Measurements from ENCODE around the gene GSS.

GSS gene

DNA sequence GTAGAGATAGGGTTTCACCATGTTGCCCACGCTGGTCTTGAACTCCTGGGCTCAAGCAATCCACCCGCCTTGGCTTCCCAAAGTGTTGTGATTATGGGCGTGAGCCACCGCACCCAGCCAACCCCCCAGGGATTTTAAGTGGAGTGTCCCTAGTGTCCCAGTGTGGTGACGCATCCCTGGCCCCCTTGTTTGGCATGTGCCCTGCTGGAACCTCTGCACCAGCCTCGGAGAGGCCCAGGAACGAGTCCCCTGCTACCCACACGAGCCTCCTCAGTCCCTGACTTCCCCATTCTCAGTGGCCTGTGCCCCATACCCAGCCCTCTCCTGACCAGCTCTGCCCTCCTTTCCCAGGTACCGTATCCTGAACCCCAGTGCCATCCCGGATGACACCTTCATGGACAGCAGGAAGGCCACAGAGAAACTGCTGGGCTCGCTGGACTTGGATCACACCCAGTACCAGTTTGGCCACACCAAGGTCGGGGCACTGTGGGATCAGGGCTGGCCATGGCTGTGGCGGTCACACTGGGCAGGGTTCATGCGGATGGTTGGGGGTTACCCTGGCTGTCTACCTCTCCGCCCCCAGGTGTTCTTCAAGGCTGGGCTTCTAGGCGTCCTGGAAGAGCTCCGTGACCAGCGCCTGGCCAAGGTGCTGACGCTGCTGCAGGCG is 37.3 kb upstream of the GSS start:
- DNase-seq = no peak

DNA sequence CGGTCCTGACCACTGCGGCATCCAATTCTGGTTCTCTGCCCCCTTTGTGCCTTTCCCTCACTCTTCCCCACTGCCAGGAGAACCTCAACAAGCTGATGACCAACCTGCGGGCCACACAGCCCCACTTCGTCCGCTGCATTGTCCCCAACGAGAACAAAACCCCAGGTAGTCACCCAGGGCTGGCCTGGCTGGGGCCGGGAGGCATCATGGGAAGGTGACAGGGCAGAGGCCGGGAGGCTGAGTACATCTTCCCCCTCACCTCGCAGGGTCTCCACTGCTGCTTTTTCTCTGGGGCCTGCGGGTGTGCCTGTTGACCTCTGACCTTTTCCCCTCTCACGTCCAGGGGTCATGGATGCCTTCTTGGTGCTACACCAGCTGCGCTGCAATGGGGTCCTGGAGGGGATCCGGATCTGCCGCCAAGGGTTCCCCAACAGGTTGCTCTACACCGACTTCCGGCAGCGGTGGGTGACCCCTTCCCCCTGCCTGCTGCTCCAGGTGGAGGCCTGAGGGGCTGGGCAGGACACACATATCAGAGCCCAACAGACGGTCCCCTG is 35.1 kb upstream of the GSS start:
- no peak for DNase-seq

DNA sequence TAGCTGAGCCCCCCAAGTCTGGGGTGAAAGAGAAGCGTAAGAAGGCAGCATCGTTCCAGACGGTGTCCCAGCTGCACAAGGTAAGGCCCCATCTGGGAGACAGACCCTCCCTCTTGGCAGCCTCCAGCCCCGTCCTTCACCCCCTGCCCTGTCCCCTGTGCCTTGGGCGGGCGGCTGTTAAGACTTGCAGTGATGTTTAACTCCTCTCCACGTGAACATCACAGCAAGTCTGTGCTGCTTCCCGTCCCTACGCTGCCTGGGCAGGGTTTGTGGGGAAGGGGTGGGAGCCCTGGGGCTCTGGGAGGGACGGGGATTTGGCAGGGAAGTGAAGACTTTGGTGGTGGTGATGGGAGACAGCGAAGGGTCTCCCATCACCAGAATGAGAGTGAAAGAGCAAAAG is 34.6 kb upstream of the GSS start:
- DNase-seq = no peak

DNA sequence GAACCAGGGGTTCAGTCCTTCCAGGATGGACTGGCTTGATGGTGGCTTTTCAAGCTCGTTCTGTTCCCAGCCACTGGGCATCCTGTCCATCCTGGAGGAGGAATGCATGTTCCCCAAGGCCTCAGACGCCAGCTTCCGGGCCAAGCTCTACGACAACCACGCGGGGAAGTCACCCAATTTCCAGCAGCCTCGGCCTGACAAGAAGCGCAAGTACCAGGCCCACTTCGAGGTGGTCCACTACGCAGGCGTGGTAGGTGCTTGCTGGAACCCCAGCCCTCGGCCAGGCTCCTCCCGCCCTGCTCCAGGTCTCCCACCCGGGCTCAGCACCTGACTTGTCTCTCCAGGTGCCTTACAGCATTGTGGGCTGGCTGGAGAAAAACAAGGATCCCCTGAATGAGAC is 34.1 kb upstream of the GSS start:
- DNase-seq = no peak

DNA sequence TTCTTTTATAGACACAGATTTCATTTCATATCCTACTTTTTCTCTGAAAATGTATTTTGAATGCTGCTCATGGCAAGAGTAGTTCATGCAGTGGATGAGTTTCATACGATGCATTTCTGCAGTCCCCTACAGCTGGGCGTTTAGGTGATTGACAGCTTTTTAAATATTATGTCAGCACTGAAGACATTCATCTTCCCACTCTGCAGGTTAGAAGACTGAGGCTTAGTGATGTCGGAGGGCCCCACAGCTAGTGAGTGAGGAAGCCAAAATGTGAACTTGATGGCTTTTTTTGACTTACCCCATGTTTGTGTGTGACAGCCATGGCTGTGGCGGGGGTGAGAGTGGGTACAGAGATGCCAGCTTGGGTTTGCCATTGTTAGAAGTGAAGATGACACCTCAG is 33.5 kb upstream of the GSS start:
- DNase-seq = no peak

DNA sequence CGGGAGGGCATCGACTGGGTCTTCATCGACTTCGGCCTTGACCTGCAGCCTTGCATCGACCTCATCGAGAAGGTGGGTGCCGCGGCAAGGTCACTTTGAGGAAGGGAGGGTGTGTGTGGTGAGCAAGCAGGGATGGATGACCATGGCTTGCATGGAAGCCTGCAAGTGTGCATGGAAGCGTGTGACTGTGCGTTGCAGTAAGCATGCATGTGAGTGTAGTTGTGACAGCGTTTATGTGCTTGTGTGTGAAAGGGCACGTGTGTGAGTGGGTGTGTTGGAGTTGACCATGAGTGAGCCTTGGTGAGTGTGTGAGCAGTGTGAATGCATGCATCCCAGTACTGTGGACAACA is 32.6 kb upstream of the GSS start:
- no peak for DNase-seq

DNA sequence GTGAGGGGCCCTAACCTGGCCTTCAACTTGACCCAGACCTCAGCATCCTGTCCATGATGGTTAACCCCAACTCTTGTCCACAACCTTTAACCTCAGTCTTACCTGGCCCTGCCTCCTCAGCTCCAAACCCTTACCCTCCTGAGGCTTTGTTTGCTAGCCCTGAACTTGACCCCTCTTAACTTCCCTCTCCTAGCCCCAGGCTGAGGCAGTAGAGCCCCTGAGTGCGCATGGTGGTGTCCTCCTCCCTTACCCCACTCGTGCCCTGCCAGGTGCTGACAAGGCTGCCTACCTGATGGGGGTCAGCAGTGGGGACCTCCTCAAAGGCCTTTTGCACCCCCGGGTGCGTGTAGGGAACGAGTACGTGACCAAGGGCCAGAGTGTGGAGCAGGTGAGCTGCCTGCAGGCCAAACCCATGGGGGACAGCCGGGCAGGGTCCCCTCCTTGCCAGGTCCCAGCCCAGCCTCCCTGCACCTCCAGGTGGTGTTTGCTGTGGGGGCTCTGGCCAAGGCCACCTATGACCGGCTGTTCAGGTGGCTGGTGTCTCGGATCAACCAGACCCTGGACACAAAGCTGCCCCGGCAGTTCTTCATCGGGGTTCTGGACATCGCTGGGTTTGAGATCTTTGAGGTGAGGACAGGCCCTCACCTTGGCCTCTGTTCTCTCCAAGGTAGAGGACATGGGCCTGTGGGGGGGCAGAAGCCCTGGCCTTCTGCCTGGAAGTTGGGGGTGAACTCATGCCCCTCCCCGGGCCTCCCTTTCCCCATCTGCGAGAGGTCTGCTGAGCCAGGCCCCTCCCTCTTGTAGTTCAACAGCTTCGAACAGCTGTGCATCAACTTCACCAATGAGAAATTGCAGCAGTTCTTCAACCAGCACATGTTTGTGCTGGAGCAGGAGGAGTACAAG is 31.9 kb upstream of the GSS start:
- DNase-seq = no peak

DNA sequence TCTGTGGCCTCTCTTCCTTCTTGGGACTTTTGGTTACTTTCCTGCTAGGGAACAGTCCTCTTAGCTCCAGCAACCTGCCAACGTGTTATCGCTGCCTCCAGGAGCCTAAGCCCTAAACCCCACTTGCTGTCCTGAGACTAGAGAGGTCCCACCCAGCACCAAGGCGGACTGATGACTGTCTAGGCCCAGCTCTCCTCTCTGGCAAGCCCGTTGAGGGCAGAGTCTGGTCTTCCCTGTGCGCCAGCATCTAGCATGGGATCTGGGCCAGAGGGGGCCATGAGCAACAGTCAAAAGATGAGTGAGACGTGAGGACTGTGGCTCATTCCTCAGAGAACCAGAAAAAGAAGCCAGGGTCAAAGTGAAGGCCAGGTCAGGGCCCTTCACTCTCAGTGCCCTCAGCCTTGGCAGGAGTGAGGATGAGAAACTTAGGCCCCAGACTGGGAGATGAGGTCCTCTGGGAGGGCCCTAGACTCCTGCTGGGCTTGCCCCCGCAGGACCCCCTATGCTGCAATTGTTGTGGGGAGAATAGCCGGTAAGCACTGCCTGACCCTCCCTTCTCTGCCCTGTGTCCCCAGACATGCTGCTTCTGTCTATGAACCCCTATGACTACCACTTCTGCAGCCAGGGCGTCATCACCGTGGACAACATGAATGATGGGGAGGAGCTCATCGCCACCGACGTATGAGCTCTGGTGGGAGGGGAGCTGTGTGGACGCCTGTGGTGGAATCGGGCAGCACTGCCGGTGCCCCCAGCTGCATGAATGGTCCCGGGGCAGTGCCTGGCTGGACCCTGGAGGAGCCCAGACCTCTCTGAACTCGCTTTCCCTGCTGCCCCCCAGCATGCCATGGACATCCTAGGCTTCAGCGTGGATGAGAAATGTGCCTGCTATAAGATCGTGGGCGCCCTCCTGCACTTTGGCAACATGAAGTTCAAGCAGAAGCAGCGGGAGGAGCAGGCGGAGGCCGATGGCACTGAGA is 31.0 kb upstream of the GSS start:
- no peak for DNase-seq

DNA sequence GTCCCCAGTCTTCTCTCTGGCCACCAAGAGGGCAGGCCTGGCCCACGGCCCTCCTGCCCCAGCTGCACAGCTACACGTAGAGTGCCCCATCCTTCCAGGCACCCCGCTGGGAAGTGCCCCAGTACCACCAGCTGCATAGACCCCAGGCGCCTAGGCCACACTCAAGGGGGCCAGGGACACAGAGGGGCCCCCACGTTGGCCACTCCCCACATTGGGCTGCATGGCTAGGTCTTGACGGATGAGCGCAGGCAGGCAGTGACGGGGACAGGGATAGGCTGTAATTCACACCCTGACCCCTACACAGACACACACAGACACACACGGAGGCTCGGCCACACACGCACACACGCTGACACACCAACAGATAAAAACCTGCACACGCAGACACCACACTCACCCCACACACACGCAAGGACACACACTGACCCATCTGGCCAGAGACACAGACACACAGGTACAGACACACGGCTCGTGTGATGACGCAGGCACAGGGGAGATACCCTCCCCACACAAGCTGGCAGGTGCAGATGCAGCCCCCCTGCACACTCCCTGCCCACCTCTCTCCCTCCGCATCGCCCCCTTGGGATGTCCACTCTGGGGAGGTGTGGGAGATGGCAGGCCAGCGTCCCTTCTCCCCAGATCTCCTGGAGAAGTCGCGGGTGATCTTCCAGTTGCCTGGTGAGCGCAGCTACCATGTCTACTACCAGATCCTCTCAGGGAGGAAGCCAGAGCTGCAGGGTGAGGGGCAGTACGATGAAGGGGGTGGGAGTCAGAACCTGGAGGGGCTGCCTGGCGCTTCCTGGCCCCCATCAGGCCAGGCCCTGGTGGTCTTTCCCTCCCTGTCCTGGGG is 30.1 kb upstream of the GSS start:
- no peak for DNase-seq

DNA sequence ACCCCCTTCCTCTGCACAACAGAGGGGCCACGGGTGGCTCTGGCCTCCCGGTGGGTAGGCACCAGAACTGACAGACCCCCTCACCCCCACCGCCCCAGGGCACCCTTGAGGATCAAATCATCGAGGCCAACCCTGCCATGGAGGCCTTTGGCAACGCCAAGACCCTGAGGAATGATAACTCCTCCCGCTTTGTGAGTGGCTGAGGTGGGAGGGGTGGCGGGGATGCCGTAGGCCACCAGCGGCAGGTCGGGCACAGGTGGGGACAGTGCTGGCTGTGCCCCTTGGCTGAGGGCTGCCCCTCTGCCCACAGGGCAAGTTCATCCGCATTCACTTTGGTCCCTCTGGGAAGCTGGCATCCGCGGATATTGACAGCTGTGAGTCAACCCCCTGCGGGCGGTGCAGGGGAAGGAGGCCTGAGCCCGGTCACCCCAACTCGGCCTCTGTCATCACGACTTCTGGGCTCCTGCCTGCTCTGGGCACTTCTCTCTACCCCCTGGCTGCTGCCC is 29.2 kb upstream of the GSS start:
- DNase-seq = peak; percentile 28

DNA sequence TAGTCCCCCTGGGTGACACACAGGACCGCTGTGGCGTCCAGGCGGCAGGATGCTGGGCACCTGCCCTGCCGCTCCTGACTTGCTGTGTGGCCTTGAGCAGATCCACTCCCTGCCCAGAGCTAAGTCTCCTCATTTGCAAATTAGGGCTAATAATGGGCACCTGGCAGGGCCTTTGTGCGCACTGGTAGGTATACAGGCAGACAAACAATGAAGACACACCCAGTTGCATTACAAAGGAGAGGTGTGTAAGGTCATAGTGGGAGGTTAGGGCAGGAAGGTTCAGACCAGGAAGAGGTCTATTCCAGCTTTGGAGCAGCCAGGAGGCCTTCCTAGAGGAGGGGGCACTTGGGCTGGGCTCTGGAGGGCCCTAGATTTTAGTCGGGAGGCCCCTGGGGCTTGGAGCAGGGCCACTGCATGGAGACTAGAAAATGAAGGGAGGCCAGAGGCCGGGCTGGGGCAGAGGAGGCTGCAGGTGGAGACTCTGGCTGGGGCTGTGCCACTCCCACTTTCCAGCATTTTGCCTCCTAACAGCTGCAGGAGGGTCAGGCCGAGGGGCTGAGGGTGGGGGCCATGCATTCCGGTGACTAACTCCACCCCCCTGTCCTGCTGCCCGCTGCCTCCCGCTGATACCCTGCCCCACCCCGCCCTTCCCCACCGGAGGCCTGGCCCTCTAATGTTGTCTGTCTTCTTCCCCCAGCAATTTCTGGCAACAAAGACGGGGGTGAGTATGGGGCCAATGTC is 28.6 kb upstream of the GSS start:
- no peak for DNase-seq

DNA sequence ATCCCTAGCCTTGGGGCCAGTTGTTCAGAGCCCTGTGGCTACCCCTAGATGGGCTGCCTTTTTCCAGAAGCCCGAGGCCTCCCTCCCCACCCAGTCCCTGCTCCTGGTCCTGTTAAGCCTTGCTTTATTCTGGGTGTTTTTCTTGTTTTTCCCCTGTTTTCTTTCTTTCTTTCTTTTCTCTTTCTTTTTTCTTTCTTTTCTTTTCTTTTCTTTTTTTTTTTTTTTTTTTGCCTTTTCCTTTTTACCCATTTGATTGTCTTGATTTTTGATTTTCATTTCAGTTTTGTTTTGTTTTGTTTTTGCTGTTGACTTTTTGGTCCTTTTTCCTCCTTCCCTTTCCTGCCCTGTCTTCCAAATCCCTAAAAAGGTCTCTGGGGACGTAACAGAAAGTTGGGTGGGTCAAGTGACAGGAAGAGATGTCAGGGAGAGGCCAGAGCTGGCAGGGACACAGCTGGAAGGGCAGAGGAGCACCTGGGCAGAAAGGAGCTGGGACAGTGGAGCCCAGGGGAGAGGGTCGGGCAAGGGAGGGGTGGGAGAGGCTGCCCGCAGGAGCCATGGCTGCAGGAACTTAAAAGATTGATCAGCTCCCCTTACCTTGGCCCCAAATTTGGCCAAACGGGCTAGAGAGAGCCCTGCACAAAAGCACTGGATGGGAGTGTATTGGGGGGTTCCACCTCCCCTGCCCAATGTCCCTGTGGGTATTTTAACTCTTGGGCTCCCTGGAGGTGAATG is 27.6 kb upstream of the GSS start:
- no peak for DNase-seq

DNA sequence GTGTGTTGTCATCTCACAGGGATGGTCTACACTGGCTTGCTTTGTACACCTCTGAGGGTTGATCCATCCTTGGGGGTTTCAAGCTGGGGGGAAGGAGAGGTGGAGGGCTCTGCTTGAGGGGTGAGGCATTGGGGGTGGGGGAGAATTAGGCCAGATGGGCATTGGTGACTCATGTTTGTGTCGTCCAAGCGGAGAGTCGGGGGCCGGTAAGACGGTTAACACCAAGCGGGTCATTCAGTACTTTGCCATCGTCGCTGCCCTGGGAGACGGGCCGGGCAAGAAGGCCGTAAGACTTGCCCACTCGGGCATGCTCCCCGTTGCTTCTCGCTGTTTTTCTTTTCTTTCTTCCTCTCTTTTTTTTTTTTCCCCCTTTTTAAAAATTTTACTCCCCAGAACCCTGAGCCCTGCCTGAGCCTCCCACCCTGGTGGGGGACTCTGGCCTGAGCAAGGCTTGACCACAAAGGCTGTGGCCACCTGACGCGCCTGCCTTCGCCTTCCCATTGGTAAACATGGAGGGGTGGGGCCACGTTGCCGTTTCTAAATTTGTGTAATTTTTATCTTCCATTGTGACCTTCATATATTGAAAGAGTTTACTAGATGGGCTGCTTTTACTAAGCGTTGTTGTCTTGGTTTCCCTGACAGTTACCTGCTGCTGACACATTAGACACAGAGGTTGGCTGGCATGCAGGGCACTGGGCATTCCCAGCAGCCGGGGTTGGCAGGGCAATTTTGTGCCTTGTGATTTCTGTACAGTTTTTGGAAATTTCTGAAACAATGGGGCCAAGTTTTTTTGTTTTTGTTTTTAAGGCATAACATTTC is 26.9 kb upstream of the GSS start:
- DNase-seq = no peak

DNA sequence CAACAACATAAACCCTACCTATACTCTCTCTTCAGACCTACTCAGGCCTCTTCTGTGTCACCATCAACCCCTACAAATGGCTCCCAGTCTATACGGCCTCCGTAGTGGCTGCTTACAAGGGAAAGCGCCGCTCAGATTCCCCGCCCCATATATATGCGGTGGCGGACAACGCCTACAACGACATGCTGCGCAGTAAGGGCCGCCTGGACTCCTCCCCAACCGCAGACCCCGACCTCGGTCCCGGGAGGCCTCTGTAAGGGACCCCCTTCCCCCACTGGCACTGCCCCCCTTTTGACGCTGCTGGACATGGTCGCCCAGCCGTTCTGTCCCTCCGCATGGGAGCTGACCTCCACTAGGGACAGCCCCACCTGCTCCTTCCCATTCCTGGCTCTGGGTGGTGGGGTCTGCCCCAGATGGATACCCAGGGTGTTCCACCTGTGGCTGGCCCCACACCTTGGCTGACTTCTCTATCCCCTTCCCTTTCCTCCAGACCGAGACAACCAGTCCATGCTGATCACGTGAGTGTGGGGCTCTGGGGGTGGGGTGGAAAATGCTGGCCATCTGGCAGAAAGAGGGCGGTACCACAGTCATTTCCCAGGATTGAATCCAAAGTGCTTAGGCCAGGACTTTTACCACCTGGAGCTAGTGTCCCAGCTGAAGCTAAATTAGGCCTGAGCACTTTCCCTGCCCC is 25.1 kb upstream of the GSS start:
- DNase-seq = no peak

DNA sequence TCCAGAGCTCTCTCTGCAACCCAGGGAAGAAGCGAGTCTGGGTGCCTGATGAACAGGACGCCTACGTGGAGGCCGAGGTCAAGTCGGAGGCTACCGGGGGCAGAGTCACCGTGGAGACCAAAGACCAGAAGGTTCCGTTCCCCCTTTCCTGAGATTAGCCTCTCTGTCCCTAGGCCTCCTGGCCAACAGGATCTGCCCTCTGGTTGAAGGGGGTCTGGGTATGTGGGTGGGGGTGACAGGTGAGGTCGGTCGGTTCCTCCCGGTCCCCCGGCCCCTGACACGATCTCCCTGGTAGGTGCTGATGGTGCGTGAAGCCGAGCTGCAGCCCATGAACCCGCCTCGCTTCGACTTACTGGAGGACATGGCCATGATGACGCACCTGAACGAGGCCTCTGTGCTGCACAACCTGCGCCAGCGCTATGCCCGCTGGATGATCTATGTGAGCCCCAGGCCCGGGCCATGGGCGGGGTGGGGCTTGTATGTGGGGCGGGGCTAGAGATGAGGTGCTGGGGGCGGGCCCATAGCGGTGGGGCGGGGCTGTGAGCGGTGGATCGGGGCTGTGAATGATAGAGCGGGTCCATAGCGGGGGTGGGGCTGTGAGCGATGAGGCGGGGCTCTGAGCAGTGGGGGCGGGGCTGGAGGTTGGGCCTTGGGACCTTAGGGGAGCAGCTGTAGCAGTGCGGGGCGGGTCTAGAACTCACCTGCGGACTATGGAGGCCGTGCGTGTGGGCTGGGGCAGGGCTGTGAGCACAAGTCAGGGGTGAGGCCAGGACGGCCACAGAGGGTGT is 24.0 kb upstream of the GSS start:
- no peak for DNase-seq

DNA sequence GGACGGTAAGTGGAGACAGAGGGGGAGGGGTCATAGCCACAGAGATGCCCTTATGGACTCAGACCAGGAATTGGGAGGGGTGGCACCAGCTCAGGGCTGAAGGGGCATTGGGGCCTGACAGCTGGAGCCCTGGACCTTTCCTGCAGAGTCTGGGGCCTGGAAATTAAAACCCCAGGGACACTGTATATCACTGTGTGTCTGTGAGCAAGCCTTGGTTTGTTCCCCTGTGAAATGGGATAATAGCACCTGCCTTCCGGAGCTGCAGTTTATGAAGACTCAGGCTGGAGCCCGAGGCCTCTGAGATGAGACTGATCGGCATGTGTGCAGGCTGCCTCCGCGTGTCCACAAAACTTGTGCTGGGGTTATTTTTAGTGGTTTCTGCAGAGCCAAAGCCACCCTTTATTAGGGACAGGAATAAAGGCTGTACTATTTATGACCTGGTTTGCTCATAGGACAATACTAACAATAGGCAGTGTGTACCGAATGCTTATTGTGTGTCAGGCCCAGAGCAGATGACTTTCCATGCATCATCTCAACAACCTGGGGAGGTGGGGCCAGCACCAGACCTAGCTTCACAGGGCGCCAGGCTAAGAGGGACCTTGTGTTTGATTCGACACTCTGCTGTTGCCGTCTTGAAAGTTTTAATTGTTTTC is 22.6 kb upstream of the GSS start:
- no peak for DNase-seq

DNA sequence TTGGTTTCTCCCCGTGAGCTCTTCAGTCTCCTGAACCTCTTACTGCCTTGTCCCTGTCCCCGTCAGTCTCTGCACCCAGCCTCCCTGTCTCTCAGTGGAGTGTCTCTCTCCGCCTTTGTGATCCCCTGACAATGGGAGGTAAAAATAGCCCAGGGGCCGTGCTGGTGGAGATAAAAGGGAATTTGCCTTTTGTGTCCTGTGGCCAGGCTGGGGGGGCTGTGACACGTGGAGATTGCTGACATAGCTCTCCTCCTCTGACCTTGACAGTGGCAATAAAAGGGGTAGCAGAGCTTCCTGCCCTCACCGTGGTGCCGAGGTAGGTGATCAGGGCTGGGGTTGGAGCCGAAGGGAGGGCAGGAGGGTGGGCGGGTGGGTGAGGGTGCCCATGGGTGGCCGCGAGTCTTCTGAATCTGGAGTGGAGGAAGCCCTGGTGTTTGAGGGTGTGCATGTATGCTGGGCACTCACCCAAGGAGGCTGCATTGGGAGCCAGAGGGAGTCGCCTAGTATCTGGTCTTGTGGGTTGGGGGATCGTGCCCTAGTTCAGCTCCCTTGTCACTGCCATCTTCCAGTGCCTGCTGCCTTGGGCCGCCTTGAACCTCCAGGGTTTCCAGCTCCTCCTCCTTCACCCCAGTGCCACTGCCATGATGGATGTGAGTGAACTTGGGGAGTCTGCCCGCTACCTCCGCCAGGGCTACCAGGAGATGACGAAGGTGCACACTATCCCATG is 21.9 kb upstream of the GSS start:
- DNase-seq = no peak
